HG03095 (cell line): ENCODE results near the gene PAQR3.
"Not testable (repeated sequence)": the region's sequence is repeated elsewhere in the genome, so short reads cannot be mapped to it uniquely, and the experiment has no call there.

ENCODE experiments used
- ATAC-seq: cut with Tn5 transposase; IDR thresholded peaks from one replicate; pipeline ENCODE4 v1.9.1; 2021; ENCODE audit warnings: moderate library complexity; ENCODE audit not compliant: unreplicated experiment

Gene PAQR3

GRCh38 chr4:78930016-78930629 lies 9.1 kb downstream of the PAQR3 start:
- ATAC-seq: no peak

- ATAC-seq: no peak
Observed at GRCh38 chr4:78928835-78929234, 10.4 kb downstream of the PAQR3 start.

GRCh38 chr4:78926826-78927225 lies 12.4 kb downstream of the PAQR3 start:
- no peak for ATAC-seq

- no peak for ATAC-seq
Observed at GRCh38 chr4:78923464-78924312, 15.6 kb downstream of the PAQR3 start.

- ATAC-seq: no peak
Observed at GRCh38 chr4:78922207-78922606, 17.0 kb downstream of the PAQR3 start.

- ATAC-seq: no peak
Observed at GRCh38 chr4:78910612-78911011, 28.6 kb downstream of the PAQR3 start.

- not testable (repeated sequence) for ATAC-seq
Observed at GRCh38 chr4:78908974-78909373, 30.3 kb downstream of the PAQR3 start.

GRCh38 chr4:78907638-78908037 lies 31.6 kb downstream of the PAQR3 start:
- ATAC-seq: no peak

- ATAC-seq: no peak
Observed at GRCh38 chr4:78904143-78904542, 35.1 kb downstream of the PAQR3 start.

GRCh38 chr4:78902298-78902697 lies 36.9 kb downstream of the PAQR3 start:
- no peak for ATAC-seq

- no peak for ATAC-seq
Observed at GRCh38 chr4:78901882-78902281, 37.4 kb downstream of the PAQR3 start.

- ATAC-seq: no peak
Observed at GRCh38 chr4:78899302-78899701, 39.9 kb downstream of the PAQR3 start.

- ATAC-seq: no peak
Observed at GRCh38 chr4:78889955-78890354, 49.3 kb downstream of the PAQR3 start.

- no peak for ATAC-seq
Observed at GRCh38 chr4:78885598-78885997, 53.6 kb downstream of the PAQR3 start.

GRCh38 chr4:78880874-78881492 lies 58.3 kb downstream of the PAQR3 start:
- ATAC-seq: no peak

GRCh38 chr4:78878031-78878430 lies 61.2 kb downstream of the PAQR3 start:
- no peak for ATAC-seq

- no peak for ATAC-seq
Observed at GRCh38 chr4:78876568-78877320, 62.5 kb downstream of the PAQR3 start.

GRCh38 chr4:78870056-78870455 lies 69.2 kb downstream of the PAQR3 start:
- ATAC-seq: no peak

- ATAC-seq: not testable (repeated sequence)
Observed at GRCh38 chr4:78868712-78869111, 70.5 kb downstream of the PAQR3 start.

- no peak for ATAC-seq
Observed at GRCh38 chr4:78865451-78865850, 73.8 kb downstream of the PAQR3 start.

- peak; percentile 45 for ATAC-seq
Observed at GRCh38 chr4:78864405-78865024, 74.7 kb downstream of the PAQR3 start.
